Endothelial cell of umbilical vein (primary cell): ENCODE measurements around the gene LMF1. TPM values are rescaled to one million over a fixed set of nuclear protein-coding genes. Genes with fewer than 3 reads are reported as not detected.

ENCODE experiments used
- BruUV-seq: library from RNA; stranded (reverse); fragments of 400-500 nt; replicated peaks from 2 replicates; lab custom pipeline; 2021; lab: Mats Ljungman, UMichigan
- CTCF ChIA-PET: fragments of 300-600, 350-600 bp; sonication (Branson Sonifier 250); formaldehyde crosslinking; loops from one replicate; lab custom pipeline; 2021; ENCODE audit warnings: antibody characterized with exemption, inconsistent platforms; lab: Charles Lee
- POLR2A ChIA-PET: fragments of 300-600, 350-600 bp; sonication (Branson Sonifier 250); formaldehyde crosslinking; loops from one replicate; lab custom pipeline; 2021; ENCODE audit warnings: antibody characterized with exemption, inconsistent platforms; lab: Charles Lee
- DNase-seq: peaks from one replicate; pipeline ENCODE4 v3.0.0-alpha.2; 2011; ENCODE audit warnings: low read depth, low spot score
- FAIRE-seq: peaks from 2 replicates; lab custom pipeline; 2011; peaks lifted over from hg19 to GRCh38; lab: Jason Lieb, UNC
- H2AFZ ChIP-seq: 2 replicates; pipeline ENCODE4 v1.6.0; 2012; ENCODE audit warnings: low read depth, low read length, control low read depth, inconsistent platforms
- H3K27ac ChIP-seq: 2 replicates; pipeline ENCODE4 v1.5.1; 2011; ENCODE audit warnings: low read depth, mild to moderate bottlenecking, control low read depth, low read length, moderate library complexity; ENCODE audit not compliant: insufficient read depth
- H3K27me3 ChIP-seq, 2 experiments: 2 replicates each; pipeline versions ENCODE4 v1.6.0 to v1.6.1; 2011; ENCODE audit warnings: low read length in 2 of 2, mixed read lengths in 1 of 2; ENCODE audit not compliant: control insufficient read depth in 2 of 2, insufficient read depth in 2 of 2
- H3K36me3 ChIP-seq, 2 experiments: 2 replicates in 1 of 2; 3 replicates in 1 of 2; pipeline ENCODE4 v1.5.1; 2011; ENCODE audit warnings: low read length in 2 of 2, mild to moderate bottlenecking in 1 of 2, moderate library complexity in 1 of 2; ENCODE audit not compliant: control insufficient read depth in 2 of 2, insufficient read depth in 2 of 2; ENCODE audit errors: extremely low read depth in 1 of 2
- H3K4me1 ChIP-seq: 3 replicates; pipeline ENCODE4 v1.5.1; 2011; ENCODE audit warnings: mild to moderate bottlenecking, low read length; ENCODE audit not compliant: control insufficient read depth, insufficient read depth; ENCODE audit errors: extremely low read depth
- H3K4me2 ChIP-seq: 2 replicates; pipeline ENCODE4 v1.6.1; 2011; ENCODE audit warnings: low read length, control low read depth, mixed read lengths; ENCODE audit not compliant: insufficient read depth
- H3K4me3 ChIP-seq, 3 experiments: fragments of 200-600 bp in 1 of 3; sonication (generic), shearing (Covaris generic) in 1 of 3; replicated peaks in 1 of 3; 2 replicates each; pipeline ENCODE4 v1.5.1; 2011 to 2016; ENCODE audit warnings: control low read depth in 3 of 3, low read length in 3 of 3, mild to moderate bottlenecking in 2 of 3, inconsistent platforms in 1 of 3, low read depth in 1 of 3, moderate library complexity in 1 of 3; ENCODE audit not compliant: insufficient read depth in 1 of 3
- H3K79me2 ChIP-seq: 2 replicates; pipeline ENCODE4 v1.6.0; 2012; ENCODE audit warnings: low read length, inconsistent platforms; ENCODE audit not compliant: control insufficient read depth, insufficient read depth
- H3K9ac ChIP-seq: replicated peaks from 2 replicates; pipeline ENCODE3; 2011; ENCODE audit warnings: low read length, control low read depth; ENCODE audit not compliant: insufficient read depth; ENCODE audit errors: extremely low read depth
- H3K9me1 ChIP-seq: replicated peaks from 3 replicates; pipeline ENCODE4 v1.6.0; 2011; ENCODE audit warnings: mild to moderate bottlenecking, low read length; ENCODE audit not compliant: control insufficient read depth, insufficient read depth; ENCODE audit errors: extremely low read depth
- H3K9me3 ChIP-seq: replicated peaks from 2 replicates; pipeline ENCODE4 v1.5.1; 2012; ENCODE audit warnings: low read length, inconsistent platforms; ENCODE audit not compliant: control insufficient read depth, insufficient read depth
- H4K20me1 ChIP-seq: replicated peaks from 2 replicates; pipeline ENCODE3; 2011; ENCODE audit warnings: mild to moderate bottlenecking, low read length; ENCODE audit not compliant: control insufficient read depth, insufficient read depth; ENCODE audit errors: extremely low read depth
- EZH2 ChIP-seq: IDR thresholded peaks from 2 replicates; pipeline ENCODE4 v1.6.1; 2012; ENCODE audit warnings: borderline replicate concordance, low read depth, mild to moderate bottlenecking, moderate library complexity, low read length, inconsistent platforms; ENCODE audit not compliant: severe bottlenecking
- FOS ChIP-seq: IDR thresholded peaks from 2 replicates; pipeline ENCODE4 v1.6.1; 2011; ENCODE audit warnings: mild to moderate bottlenecking, low read length, moderate library complexity, borderline replicate concordance; ENCODE audit not compliant: insufficient read depth
- GATA2 ChIP-seq: IDR thresholded peaks from 2 replicates; pipeline ENCODE4 v1.7.0; 2011; ENCODE audit warnings: low read depth, mild to moderate bottlenecking, moderate library complexity, mixed read lengths, low read length; ENCODE audit not compliant: insufficient read length, insufficient read depth
- JUN ChIP-seq: IDR thresholded peaks from 2 replicates; pipeline ENCODE4 v1.6.1; 2011; ENCODE audit warnings: borderline replicate concordance, low read depth; ENCODE audit not compliant: insufficient read length, insufficient read depth
- MYC ChIP-seq: IDR thresholded peaks from one replicate; pipeline ENCODE4 v1.6.1; 2011; ENCODE audit warnings: mild to moderate bottlenecking, low read depth, low read length
- POLR2A ChIP-seq: IDR thresholded peaks from 2 replicates; pipeline ENCODE4 v1.6.1; 2012; ENCODE audit warnings: low read depth, mild to moderate bottlenecking, control low read depth, low read length
- POLR2AphosphoS5 ChIP-seq: IDR thresholded peaks from 2 replicates; pipeline ENCODE4 v1.6.1; 2012; ENCODE audit warnings: low read depth, mild to moderate bottlenecking, control low read depth, low read length, moderate library complexity; ENCODE audit not compliant: insufficient read depth
- dilution Hi-C: fragments of 300-500 bp; cut with MboI; formaldehyde crosslinking; loops from one replicate; pipeline ENCODE4 v1.15.0; 2019; ENCODE audit warnings: low sequenced_read_pairs; ENCODE audit not compliant: extremely low pct_ligation_motif_present
- intact Hi-C: fragments of 100-400 bp; cut with micrococcal nuclease; formaldehyde crosslinking; loops from one replicate; pipeline ENCODE4 v1.10.0; 2022
- polyA plus RNA-seq, 4 experiments: library from polyadenylated mRNA; depleted of rRNA in 3 of 4; stranded (reverse) in 3 of 4; unstranded in 1 of 4; fragments of >200 nt; gene quantifications; 2 replicates each; pipeline versions ENCODE4 v1.2.1 to v1.2.3, GENCODE V29; 2011 to 2012; ENCODE audit warnings: missing spikeins in 1 of 4
- total RNA-seq: library from RNA; stranded (reverse); gene quantifications from 2 replicates; pipeline ENCODE4 v1.2.3, GENCODE V29; 2021
- TF ChIP-seq, protein P1 (sequence below), 2 donors: IDR thresholded peaks; 1 replicate in 1 of 2; 2 replicates in 1 of 2; pipeline ENCODE4 v1.5.1; 2011; ENCODE audit warnings: low read length in 2 of 2, mild to moderate bottlenecking in 2 of 2, moderate library complexity in 2 of 2, control low read depth in 1 of 2, inconsistent platforms in 1 of 2, low read depth in 1 of 2; ENCODE audit not compliant: insufficient read depth in 1 of 2; ENCODE audit errors: extremely low read depth in 1 of 2
- TF ChIP-seq, protein P2 (sequence below): IDR thresholded peaks from 2 replicates; pipeline ENCODE4 v1.6.1; 2011; ENCODE audit not compliant: insufficient read depth, insufficient read length

Gene LMF1
- total and polyA plus RNA-seq, 2 donors (not counting 3 experiments of a cell fraction or from before 2014, with no cell fraction given): 17.8 TPM

DNA sequence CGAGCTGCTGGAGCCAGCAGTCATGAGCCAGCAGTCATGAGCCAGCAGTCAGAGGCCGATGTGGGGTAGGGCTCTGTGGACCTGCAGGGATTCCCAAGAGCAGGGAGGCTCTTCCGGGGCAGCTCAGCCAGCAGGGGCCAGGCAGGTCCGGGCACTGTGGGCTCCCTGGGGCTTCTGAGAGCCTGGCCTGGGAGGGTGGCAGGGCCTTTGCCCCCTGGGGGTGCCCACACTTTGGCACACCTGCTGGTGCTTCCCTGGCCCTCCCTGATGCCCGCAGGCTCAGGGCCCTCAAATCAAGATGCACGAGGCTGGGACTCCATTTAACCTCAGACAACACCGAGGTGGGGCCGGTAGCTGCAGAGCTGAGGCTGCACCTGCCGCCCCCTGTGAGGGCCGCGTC, 28.9 kb upstream of the LMF1 start:
- Histone ChIP-seq H3K4me1 (peaks cover 31% of the 10 kb centered on the region), H3K4me3 (no peak overlapping the region), H4K20me1 (no peaks in the 10 kb centered on the region), H3K79me2 (no peaks in the 10 kb centered on the region), H3K4me2 (no peak overlapping the region), H3K9me3 (no peaks in the 10 kb centered on the region), H3K36me3 (no peaks in the 10 kb centered on the region), H3K9ac (no peak overlapping the region), H3K27me3 (no peaks in the 10 kb centered on the region), H2AFZ (no peak overlapping the region), H3K9me1 (no peaks in the 10 kb centered on the region), H3K27ac (no peak overlapping the region)
- ChIA-PET POLR2A (interaction anchor here (0.6 kb wide), 1 partner anchor 292 kb away, joined by 5 read pairs; no protein-coding TSS in a partner anchor), CTCF (interaction anchor here (2.7 kb wide), 1 partner anchor 20 kb away, joined by 13 read pairs; the partner anchor contains the start of gene SOX8)
- intact Hi-C loops (no loop called here), dilution Hi-C loops (no loop called here)
- DNase-seq: no peak
- no peak for FAIRE-seq
- TF ChIP-seq GATA2: no peak
- no peak for TF ChIP-seq POLR2AphosphoS5
- TF ChIP-seq, protein P1, sequence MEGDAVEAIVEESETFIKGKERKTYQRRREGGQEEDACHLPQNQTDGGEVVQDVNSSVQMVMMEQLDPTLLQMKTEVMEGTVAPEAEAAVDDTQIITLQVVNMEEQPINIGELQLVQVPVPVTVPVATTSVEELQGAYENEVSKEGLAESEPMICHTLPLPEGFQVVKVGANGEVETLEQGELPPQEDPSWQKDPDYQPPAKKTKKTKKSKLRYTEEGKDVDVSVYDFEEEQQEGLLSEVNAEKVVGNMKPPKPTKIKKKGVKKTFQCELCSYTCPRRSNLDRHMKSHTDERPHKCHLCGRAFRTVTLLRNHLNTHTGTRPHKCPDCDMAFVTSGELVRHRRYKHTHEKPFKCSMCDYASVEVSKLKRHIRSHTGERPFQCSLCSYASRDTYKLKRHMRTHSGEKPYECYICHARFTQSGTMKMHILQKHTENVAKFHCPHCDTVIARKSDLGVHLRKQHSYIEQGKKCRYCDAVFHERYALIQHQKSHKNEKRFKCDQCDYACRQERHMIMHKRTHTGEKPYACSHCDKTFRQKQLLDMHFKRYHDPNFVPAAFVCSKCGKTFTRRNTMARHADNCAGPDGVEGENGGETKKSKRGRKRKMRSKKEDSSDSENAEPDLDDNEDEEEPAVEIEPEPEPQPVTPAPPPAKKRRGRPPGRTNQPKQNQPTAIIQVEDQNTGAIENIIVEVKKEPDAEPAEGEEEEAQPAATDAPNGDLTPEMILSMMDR (IDR thresholded peaks at IDR 0.05; ENCODE audit: extremely low read depth in 1 of 2, insufficient read depth in 1 of 2, low read depth in 1 of 2, low read length in 2 of 2): no peak
- TF ChIP-seq MYC: no peak
- TF ChIP-seq EZH2: no peak
- TF ChIP-seq FOS: no peak
- no peak for TF ChIP-seq JUN
- TF ChIP-seq, protein P2, sequence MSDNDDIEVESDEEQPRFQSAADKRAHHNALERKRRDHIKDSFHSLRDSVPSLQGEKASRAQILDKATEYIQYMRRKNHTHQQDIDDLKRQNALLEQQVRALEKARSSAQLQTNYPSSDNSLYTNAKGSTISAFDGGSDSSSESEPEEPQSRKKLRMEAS: no peak
- no peak for TF ChIP-seq POLR2A
- BruUV-seq: no TSS peak
